ENCODE measurements around the gene RAB44.
A peak's percentile ranks its signal among the peaks of the same experiment; 100 is the strongest.

RAB44 gene

GRCh38 chr6:36759148-36759759 lies 61.6 kb downstream of the RAB44 start:
- ATAC-seq (replicated peaks) (peak; percentile 56 to 65), DNase-seq (peak; percentile 74)
- no peak overlapping the region for H3K4me3 Mint-ChIP-seq
- no peaks in the 10 kb centered on the region for H3K9me3 Mint-ChIP-seq
- no peak overlapping the region for H3K27ac Mint-ChIP-seq
- H3K4me1 Mint-ChIP-seq = peaks cover 49 to 58% of the 10 kb centered on the region in 2 donors
- H3K36me3 Mint-ChIP-seq = no peaks in the 10 kb centered on the region
- no peaks in the 10 kb centered on the region for H3K27me3 Mint-ChIP-seq

GRCh38 chr6:36760685-36761435 lies 63.2 kb downstream of the RAB44 start:
- Mint-ChIP-seq H3K27ac (no peak overlapping the region), H3K36me3 (no peaks in the 10 kb centered on the region), H3K4me3 (no peak overlapping the region), H3K9me3 (no peaks in the 10 kb centered on the region), H3K27me3 (no peaks in the 10 kb centered on the region), H3K4me1 (peaks cover 44 to 57% of the 10 kb centered on the region in 2 donors)
- no peak for ATAC-seq (replicated peaks)
- DNase-seq = no peak

GRCh38 chr6:36762123-36762522 lies 64.5 kb downstream of the RAB44 start:
- Mint-ChIP-seq H3K36me3 (no peaks in the 10 kb centered on the region), H3K27me3 (no peaks in the 10 kb centered on the region), H3K9me3 (no peaks in the 10 kb centered on the region), H3K4me3 (no peak overlapping the region), H3K27ac (no peak overlapping the region), H3K4me1 (peaks cover 37 to 56% of the 10 kb centered on the region in 2 donors)
- ATAC-seq (replicated peaks) (no peak), DNase-seq (no peak)

GRCh38 chr6:36765190-36765589 lies 67.6 kb downstream of the RAB44 start:
- no peaks in the 10 kb centered on the region for H3K27me3 Mint-ChIP-seq
- H3K4me3 Mint-ChIP-seq = no peak overlapping the region
- DNase-seq = no peak

GRCh38 chr6:36765594-36766398 lies 68.2 kb downstream of the RAB44 start:
- DNase-seq (peak; percentile 75), ATAC-seq (replicated peaks) (peak; percentile 95)
- Mint-ChIP-seq H3K27me3 (no peaks in the 10 kb centered on the region), H3K36me3 (no peaks in the 10 kb centered on the region), H3K27ac (no peak overlapping the region), H3K4me1 (peaks cover 32 to 53% of the 10 kb centered on the region in 2 donors), H3K4me3 (no peak overlapping the region), H3K9me3 (no peaks in the 10 kb centered on the region)

More at GRCh38 chr6:36765190-36765589, 67.6 kb downstream of the RAB44 start:
- ATAC-seq (replicated peaks) = no peak
- peaks cover 32 to 52% of the 10 kb centered on the region in 2 donors for H3K4me1 Mint-ChIP-seq
- H3K27ac Mint-ChIP-seq = no peak overlapping the region
- no peaks in the 10 kb centered on the region for H3K9me3 Mint-ChIP-seq
- H3K36me3 Mint-ChIP-seq = no peaks in the 10 kb centered on the region

GRCh38 chr6:36766399-36766945 lies 68.8 kb downstream of the RAB44 start:
- Mint-ChIP-seq H3K4me3 (no peak overlapping the region), H3K36me3 (no peaks in the 10 kb centered on the region), H3K4me1 (peaks cover 32 to 53% of the 10 kb centered on the region in 2 donors), H3K27me3 (no peaks in the 10 kb centered on the region), H3K27ac (peak overlapping the region; percentile 28), H3K9me3 (no peaks in the 10 kb centered on the region)
- peak; percentile 23 to 31 for ATAC-seq (replicated peaks)
- no peak for DNase-seq

GRCh38 chr6:36769183-36769675 lies 71.6 kb downstream of the RAB44 start:
- Mint-ChIP-seq H3K4me3 (no peak overlapping the region), H3K36me3 (no peaks in the 10 kb centered on the region), H3K27ac (peak overlapping the region; percentile 39)

GRCh38 chr6:36769676-36770499 lies 72.3 kb downstream of the RAB44 start:
- DNase-seq (no peak), ATAC-seq (replicated peaks) (peak; percentile 22 to 26)
- H3K4me3 Mint-ChIP-seq = no peak overlapping the region

More at GRCh38 chr6:36769183-36769675, 71.6 kb downstream of the RAB44 start:
- no peaks in the 10 kb centered on the region for H3K9me3 Mint-ChIP-seq
- DNase-seq (no peak), ATAC-seq (replicated peaks) (peak in 1 of 2 donors; percentile 6)
- H3K27me3 Mint-ChIP-seq = peaks cover 4 to 18% of the 10 kb centered on the region in 2 donors
- peaks cover 32 to 53% of the 10 kb centered on the region in 2 donors for H3K4me1 Mint-ChIP-seq

GRCh38 chr6:36771145-36771544 lies 73.5 kb downstream of the RAB44 start:
- H3K27me3 Mint-ChIP-seq = peaks cover 13 to 36% of the 10 kb centered on the region in 2 donors
- no peak overlapping the region for H3K27ac Mint-ChIP-seq
- no peak overlapping the region for H3K4me3 Mint-ChIP-seq
- DNase-seq = no peak
- no peaks in the 10 kb centered on the region for H3K36me3 Mint-ChIP-seq
- peaks cover 19 to 38% of the 10 kb centered on the region in 2 donors for H3K4me1 Mint-ChIP-seq
- no peaks in the 10 kb centered on the region for H3K9me3 Mint-ChIP-seq
- no peak for ATAC-seq (replicated peaks)

More at GRCh38 chr6:36769676-36770499, 72.3 kb downstream of the RAB44 start:
- Mint-ChIP-seq H3K4me1 (peaks cover 30 to 49% of the 10 kb centered on the region in 2 donors), H3K36me3 (no peaks in the 10 kb centered on the region), H3K27me3 (peaks cover 8 to 25% of the 10 kb centered on the region in 2 donors), H3K9me3 (no peaks in the 10 kb centered on the region), H3K27ac (peak overlapping the region; percentile 39)

- Mint-ChIP-seq H3K27me3 (peaks cover 23 to 47% of the 10 kb centered on the region in 2 donors), H3K4me3 (no peak overlapping the region)
These were observed 74.8 kb downstream of the RAB44 start for GRCh38 chr6:36772397-36772796.

GRCh38 chr6:36774331-36774730 lies 76.7 kb downstream of the RAB44 start:
- no peak overlapping the region for H3K4me3 Mint-ChIP-seq
- DNase-seq (no peak), ATAC-seq (replicated peaks) (no peak)
- no peaks in the 10 kb centered on the region for H3K36me3 Mint-ChIP-seq
- no peak overlapping the region for H3K27ac Mint-ChIP-seq
- H3K9me3 Mint-ChIP-seq = no peaks in the 10 kb centered on the region
- H3K27me3 Mint-ChIP-seq = peaks cover 29 to 54% of the 10 kb centered on the region in 2 donors
- H3K4me1 Mint-ChIP-seq = peaks cover 9 to 25% of the 10 kb centered on the region in 2 donors

More at GRCh38 chr6:36772397-36772796, 74.8 kb downstream of the RAB44 start:
- H3K27ac Mint-ChIP-seq = no peak overlapping the region
- ATAC-seq (replicated peaks) (no peak), DNase-seq (no peak)
- no peaks in the 10 kb centered on the region for H3K9me3 Mint-ChIP-seq
- H3K4me1 Mint-ChIP-seq = peaks cover 17 to 37% of the 10 kb centered on the region in 2 donors
- H3K36me3 Mint-ChIP-seq = no peaks in the 10 kb centered on the region

- H3K9me3 Mint-ChIP-seq = no peaks in the 10 kb centered on the region
- no peak overlapping the region for H3K4me3 Mint-ChIP-seq
- no peaks in the 10 kb centered on the region for H3K36me3 Mint-ChIP-seq
- peaks cover 37 to 64% of the 10 kb centered on the region in 2 donors for H3K27me3 Mint-ChIP-seq
- peaks cover 9 to 29% of the 10 kb centered on the region in 2 donors for H3K4me1 Mint-ChIP-seq
- ATAC-seq (replicated peaks) (no peak), DNase-seq (no peak)
- H3K27ac Mint-ChIP-seq = no peak overlapping the region
These were observed 78.5 kb downstream of the RAB44 start for GRCh38 chr6:36776167-36776566.

- DNase-seq (no peak), ATAC-seq (replicated peaks) (no peak)
- H3K27ac Mint-ChIP-seq = no peak overlapping the region
- no peaks in the 10 kb centered on the region for H3K9me3 Mint-ChIP-seq
- no peak overlapping the region for H3K4me3 Mint-ChIP-seq
- H3K4me1 Mint-ChIP-seq = peaks cover 22 to 45% of the 10 kb centered on the region in 2 donors
- H3K36me3 Mint-ChIP-seq = no peaks in the 10 kb centered on the region
- H3K27me3 Mint-ChIP-seq = peaks cover 37 to 55% of the 10 kb centered on the region in 2 donors
These were observed 80.2 kb downstream of the RAB44 start for GRCh38 chr6:36777801-36778200.
